ENCODE measurements around the gene ZNF839. TPM values are rescaled to one million over a fixed set of nuclear protein-coding genes. Genes with fewer than 3 reads are reported as not detected.

Gene ZNF839
- total RNA-seq, 2 experiments from 2014 or later, result 20.2 to 23.3 TPM

DNA sequence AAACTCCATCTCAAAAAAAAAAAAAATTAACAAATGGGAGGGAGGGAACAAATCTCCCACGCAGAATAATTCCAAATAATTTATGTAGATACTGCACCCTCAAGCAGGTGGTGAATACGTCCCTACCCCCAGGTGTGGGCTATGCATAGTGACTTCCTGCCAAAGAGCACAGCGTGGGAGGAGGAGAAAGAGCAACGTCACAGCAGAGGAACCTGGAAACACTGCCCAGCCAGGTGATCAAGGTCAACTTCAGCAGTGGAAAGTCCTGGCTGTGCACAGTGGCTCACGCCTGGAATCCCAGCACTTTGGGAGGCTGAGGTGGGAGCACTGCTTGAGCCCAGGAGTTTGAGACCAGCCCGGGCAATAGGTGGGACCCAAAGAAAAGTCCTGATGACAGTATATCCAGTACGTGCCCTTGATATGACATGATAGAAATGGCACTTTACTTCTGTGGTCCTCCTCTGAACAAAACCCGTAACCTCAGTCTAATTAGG is 33.6 kb downstream of the ZNF839 start:
- Histone ChIP-seq H3K4me1 (ENCODE audit: insufficient read depth, low read length, poor library complexity, severe bottlenecking) (no peaks in the 10 kb centered on the region), H2AFZ (ENCODE audit: low read length) (no peak overlapping the region), H3K9me2 (ENCODE audit: insufficient read depth, low read length) (no peaks in the 10 kb centered on the region), H3K36me3 (ENCODE audit: insufficient read depth, low read length) (peaks cover 72% of the 10 kb centered on the region), H3K79me2 (ENCODE audit: insufficient read depth, low read depth, low read length) (no peaks in the 10 kb centered on the region), H3K27ac (ENCODE audit: low read depth, low read length, poor library complexity, severe bottlenecking) (no peak overlapping the region), H3K9me3 (ENCODE audit: low read length) (no peaks in the 10 kb centered on the region), H3K4me3 (ENCODE audit: low read depth, low read length, poor library complexity, severe bottlenecking) (no peak overlapping the region), H4K20me1 (ENCODE audit: insufficient read depth, low read length) (no peaks in the 10 kb centered on the region), H3K4me2 (ENCODE audit: low read length) (no peak overlapping the region)
- intact Hi-C loops (cut with micrococcal nuclease; ENCODE audit: unreplicated experiment), result no loop called here
- CTCF ChIA-PET (ENCODE audit: unreplicated experiment), result no interaction called here
- BruUV-seq (replicated peaks), result no TSS peak
- TF ChIP-seq EZH2phosphoT487 (IDR thresholded peaks at IDR 0.05; ENCODE audit: borderline replicate concordance, low read depth, low read length), result no peak
- TF ChIP-seq, protein P1, sequence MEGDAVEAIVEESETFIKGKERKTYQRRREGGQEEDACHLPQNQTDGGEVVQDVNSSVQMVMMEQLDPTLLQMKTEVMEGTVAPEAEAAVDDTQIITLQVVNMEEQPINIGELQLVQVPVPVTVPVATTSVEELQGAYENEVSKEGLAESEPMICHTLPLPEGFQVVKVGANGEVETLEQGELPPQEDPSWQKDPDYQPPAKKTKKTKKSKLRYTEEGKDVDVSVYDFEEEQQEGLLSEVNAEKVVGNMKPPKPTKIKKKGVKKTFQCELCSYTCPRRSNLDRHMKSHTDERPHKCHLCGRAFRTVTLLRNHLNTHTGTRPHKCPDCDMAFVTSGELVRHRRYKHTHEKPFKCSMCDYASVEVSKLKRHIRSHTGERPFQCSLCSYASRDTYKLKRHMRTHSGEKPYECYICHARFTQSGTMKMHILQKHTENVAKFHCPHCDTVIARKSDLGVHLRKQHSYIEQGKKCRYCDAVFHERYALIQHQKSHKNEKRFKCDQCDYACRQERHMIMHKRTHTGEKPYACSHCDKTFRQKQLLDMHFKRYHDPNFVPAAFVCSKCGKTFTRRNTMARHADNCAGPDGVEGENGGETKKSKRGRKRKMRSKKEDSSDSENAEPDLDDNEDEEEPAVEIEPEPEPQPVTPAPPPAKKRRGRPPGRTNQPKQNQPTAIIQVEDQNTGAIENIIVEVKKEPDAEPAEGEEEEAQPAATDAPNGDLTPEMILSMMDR (conservative IDR thresholded peaks at IDR 0.05; ENCODE audit: low read length), result no peak
- POLR2A ChIA-PET, result no interaction called here
- DNase-seq (ENCODE audit: low spot score), result no peak

DNA sequence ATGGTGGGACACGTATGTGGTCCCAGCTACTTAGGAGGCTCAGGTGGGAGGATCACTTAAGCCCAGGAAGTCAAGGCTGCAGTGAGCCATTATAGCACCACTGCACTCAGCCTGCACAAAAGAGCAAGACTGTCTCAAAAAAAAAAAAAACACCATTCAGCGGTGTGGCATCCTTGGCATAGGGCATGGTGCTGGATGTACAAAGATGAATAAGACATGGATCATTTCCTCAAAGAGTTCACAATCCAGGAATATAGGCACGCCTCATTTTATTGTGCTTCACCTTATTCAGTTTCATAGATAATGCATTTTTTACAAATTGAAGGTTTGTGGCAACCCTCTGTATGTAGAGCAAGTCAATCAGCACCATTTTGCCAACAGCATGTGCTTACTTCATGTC is 36.7 kb downstream of the ZNF839 start:
- Histone ChIP-seq H3K9me3 (ENCODE audit: low read length) (no peaks in the 10 kb centered on the region), H2AFZ (ENCODE audit: low read length) (no peak overlapping the region), H3K9me2 (ENCODE audit: insufficient read depth, low read length) (no peaks in the 10 kb centered on the region), H3K4me3 (ENCODE audit: low read depth, low read length, poor library complexity, severe bottlenecking) (no peak overlapping the region), H3K4me1 (ENCODE audit: insufficient read depth, low read length, poor library complexity, severe bottlenecking) (no peaks in the 10 kb centered on the region), H3K27ac (ENCODE audit: low read depth, low read length, poor library complexity, severe bottlenecking) (no peak overlapping the region), H4K20me1 (ENCODE audit: insufficient read depth, low read length) (no peaks in the 10 kb centered on the region), H3K4me2 (ENCODE audit: low read length) (no peak overlapping the region), H3K79me2 (ENCODE audit: insufficient read depth, low read depth, low read length) (no peaks in the 10 kb centered on the region), H3K36me3 (ENCODE audit: insufficient read depth, low read length) (peaks cover 52% of the 10 kb centered on the region)
- ChIA-PET POLR2A (interaction anchor here (0.6 to 0.7 kb wide), 2 partner anchors 13 to 768 kb away, joined by 3 read pairs; no protein-coding TSS in a partner anchor), CTCF (ENCODE audit: unreplicated experiment) (no interaction called here)
- TF ChIP-seq, protein P1 (conservative IDR thresholded peaks at IDR 0.05; ENCODE audit: low read length), result no peak
- no peak for TF ChIP-seq EZH2phosphoT487 (IDR thresholded peaks at IDR 0.05; ENCODE audit: borderline replicate concordance, low read depth, low read length)
- no peak for DNase-seq (ENCODE audit: low spot score)
- intact Hi-C loops (cut with micrococcal nuclease; ENCODE audit: unreplicated experiment), result no loop called here
- BruUV-seq (replicated peaks), result no TSS peak

DNA sequence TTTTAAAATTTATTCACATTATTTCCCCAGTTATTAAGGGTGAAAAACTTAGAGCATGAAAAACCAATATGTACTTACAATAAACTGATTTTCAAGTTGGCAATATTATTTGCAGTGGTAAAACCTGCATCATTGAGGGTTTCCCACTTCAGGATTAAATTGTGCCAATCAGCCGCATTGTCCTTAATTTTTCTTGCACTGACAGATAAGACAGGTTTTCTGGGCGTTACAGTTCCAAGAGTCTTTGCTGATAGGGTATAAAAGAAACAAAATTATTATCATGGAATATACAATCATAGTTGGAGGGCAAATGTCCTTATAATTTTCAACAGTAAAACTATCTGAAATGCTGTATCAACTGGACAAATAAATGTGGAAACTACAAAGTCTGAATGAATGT is 39.8 kb downstream of the ZNF839 start:
- Histone ChIP-seq H3K36me3 (ENCODE audit: insufficient read depth, low read length) (peaks cover 40% of the 10 kb centered on the region), H3K9me3 (ENCODE audit: low read length) (no peaks in the 10 kb centered on the region), H3K4me3 (ENCODE audit: low read depth, low read length, poor library complexity, severe bottlenecking) (no peak overlapping the region), H4K20me1 (ENCODE audit: insufficient read depth, low read length) (no peaks in the 10 kb centered on the region), H3K9me2 (ENCODE audit: insufficient read depth, low read length) (no peaks in the 10 kb centered on the region), H3K4me2 (ENCODE audit: low read length) (no peak overlapping the region), H3K79me2 (ENCODE audit: insufficient read depth, low read depth, low read length) (peaks cover 6% of the 10 kb centered on the region; the same call in 1 of the 2 replicates), H3K4me1 (ENCODE audit: insufficient read depth, low read length, poor library complexity, severe bottlenecking) (peaks cover 14% of the 10 kb centered on the region), H3K27ac (ENCODE audit: low read depth, low read length, poor library complexity, severe bottlenecking) (no peak overlapping the region), H2AFZ (ENCODE audit: low read length) (no peak overlapping the region)
- POLR2A ChIA-PET, result no interaction called here
- TF ChIP-seq, protein P1 (conservative IDR thresholded peaks at IDR 0.05; ENCODE audit: low read length), result no peak
- TF ChIP-seq EZH2phosphoT487 (IDR thresholded peaks at IDR 0.05; ENCODE audit: borderline replicate concordance, low read depth, low read length), result no peak
- no TSS peak for BruUV-seq (replicated peaks)
- CTCF ChIA-PET (ENCODE audit: unreplicated experiment), result no interaction called here
- no peak for DNase-seq (ENCODE audit: low spot score)
- intact Hi-C loops (cut with micrococcal nuclease; ENCODE audit: unreplicated experiment), result no loop called here
